AG09319 (cell line): ENCODE data around the gene TBC1D22A.

Experiments
- DNase-seq: peaks from one replicate; pipeline ENCODE4 v3.0.0-alpha.2; 2010; ENCODE audit warnings: low read depth; ENCODE audit errors: extremely low read depth
- CTCF ChIP-seq: IDR thresholded peaks from 2 replicates; pipeline ENCODE4 v1.5.1; 2011; ENCODE audit warnings: low read depth, mild to moderate bottlenecking, inconsistent platforms, low read length, moderate library complexity

Gene TBC1D22A

GRCh38 chr22:46951350-46951749 lies 188.9 kb downstream of the TBC1D22A start:
- TF ChIP-seq CTCF, result no peak

GRCh38 chr22:46951973-46952372 lies 189.5 kb downstream of the TBC1D22A start:
- DNase-seq, result no peak
- TF ChIP-seq CTCF, result no peak

More at GRCh38 chr22:46951350-46951749, 188.9 kb downstream of the TBC1D22A start:
- DNase-seq, result no peak

- DNase-seq, result no peak
- no peak for TF ChIP-seq CTCF
Observed at GRCh38 chr22:46953968-46954765, 191.7 kb downstream of the TBC1D22A start.

GRCh38 chr22:46954781-46955180 lies 192.3 kb downstream of the TBC1D22A start:
- no peak for TF ChIP-seq CTCF
- no peak for DNase-seq

GRCh38 chr22:46956498-46957215 lies 194.2 kb downstream of the TBC1D22A start:
- DNase-seq, result no peak
- no peak for TF ChIP-seq CTCF

GRCh38 chr22:46957521-46957920 lies 195.1 kb downstream of the TBC1D22A start:
- DNase-seq, result no peak
- TF ChIP-seq CTCF, result no peak

GRCh38 chr22:46958191-46958590 lies 195.7 kb downstream of the TBC1D22A start:
- no peak for DNase-seq
- TF ChIP-seq CTCF, result no peak
